ENCODE results near the gene CA5A. TPM values are rescaled to one million over a fixed set of nuclear protein-coding genes. Genes with fewer than 3 reads are reported as not detected.

The CA5A gene
- total and polyA plus RNA-seq, 2 of the 13 experiments (the other 11 are each of a cell fraction or from before 2014, with no cell fraction given) = 66.8 to 106 TPM

DNA sequence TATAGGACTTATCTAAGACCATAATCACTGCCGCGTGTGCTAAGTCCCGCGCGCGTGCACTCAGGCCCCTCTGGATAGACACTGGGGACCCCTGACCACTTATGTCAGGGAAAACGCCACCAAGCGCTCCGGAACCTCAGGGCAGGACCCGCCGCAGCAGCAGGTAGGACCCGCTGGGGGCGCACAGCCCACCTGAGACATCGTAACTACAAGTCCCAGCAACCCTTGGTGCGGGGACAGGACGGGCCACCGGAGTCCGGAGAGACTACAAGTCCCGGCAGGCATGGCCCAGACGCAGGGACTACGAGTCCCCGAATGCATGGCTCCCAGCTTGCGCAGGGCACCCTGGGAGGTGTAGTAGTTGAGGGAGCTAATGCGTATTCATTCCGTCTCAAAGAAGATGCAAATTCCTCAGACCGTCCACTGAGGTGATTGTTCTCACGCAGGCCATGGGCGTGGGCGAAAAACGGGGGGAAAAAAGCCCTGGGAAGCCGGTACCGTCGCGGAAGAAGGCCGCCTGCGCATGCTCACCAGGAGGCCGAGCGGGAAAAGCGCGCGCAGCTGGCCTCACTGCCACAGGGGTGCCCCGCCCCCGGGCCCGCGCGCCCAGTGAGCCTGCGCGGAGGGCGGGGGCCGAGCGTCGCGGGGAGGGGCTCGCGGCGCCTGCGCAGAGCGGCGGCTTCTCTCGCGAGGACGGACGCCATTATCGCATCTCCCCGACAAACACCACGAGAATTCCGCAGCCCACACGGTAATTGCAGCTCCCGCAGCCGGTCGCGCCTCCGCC is 14.6 kb upstream of the CA5A start, which contains the start of gene BANP (continued):
- TF ChIP-seq, protein P1, sequence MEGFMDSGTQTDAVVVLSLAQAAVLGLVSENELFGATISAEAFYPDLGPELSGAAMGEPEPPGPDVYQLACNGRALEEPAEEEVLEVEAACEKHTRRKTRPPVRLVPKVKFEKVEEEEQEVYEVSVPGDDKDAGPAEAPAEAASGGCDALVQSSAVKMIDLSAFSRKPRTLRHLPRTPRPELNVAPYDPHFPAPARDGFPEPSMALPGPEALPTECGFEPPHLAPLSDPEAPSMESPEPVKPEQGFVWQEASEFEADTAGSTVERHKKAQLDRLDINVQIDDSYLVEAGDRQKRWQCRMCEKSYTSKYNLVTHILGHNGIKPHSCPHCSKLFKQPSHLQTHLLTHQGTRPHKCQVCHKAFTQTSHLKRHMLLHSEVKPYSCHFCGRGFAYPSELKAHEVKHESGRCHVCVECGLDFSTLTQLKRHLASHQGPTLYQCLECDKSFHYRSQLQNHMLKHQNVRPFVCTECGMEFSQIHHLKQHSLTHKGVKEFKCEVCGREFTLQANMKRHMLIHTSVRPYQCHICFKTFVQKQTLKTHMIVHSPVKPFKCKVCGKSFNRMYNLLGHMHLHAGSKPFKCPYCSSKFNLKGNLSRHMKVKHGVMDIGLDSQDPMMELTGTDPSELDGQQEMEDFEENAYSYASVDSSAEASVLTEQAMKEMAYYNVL (CRISPR knock-in tag; IDR thresholded peaks at IDR 0.05; ENCODE audit: borderline replicate concordance) = no peak
- TF ChIP-seq, protein P2, sequence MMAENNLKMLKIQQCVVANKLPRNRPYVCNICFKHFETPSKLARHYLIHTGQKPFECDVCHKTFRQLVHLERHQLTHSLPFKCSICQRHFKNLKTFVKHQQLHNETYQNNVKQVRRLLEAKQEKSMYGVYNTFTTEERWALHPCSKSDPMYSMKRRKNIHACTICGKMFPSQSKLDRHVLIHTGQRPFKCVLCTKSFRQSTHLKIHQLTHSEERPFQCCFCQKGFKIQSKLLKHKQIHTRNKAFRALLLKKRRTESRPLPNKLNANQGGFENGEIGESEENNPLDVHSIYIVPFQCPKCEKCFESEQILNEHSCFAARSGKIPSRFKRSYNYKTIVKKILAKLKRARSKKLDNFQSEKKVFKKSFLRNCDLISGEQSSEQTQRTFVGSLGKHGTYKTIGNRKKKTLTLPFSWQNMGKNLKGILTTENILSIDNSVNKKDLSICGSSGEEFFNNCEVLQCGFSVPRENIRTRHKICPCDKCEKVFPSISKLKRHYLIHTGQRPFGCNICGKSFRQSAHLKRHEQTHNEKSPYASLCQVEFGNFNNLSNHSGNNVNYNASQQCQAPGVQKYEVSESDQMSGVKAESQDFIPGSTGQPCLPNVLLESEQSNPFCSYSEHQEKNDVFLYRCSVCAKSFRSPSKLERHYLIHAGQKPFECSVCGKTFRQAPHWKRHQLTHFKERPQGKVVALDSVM (CRISPR knock-in tag; IDR thresholded peaks at IDR 0.05) = no peak; the same call in 1 of the 2 replicates
- TF ChIP-seq ZNF777 (CRISPR knock-in tag; IDR thresholded peaks at IDR 0.05) (peak; percentile 60; the same call in 1 of the 2 replicates), ZNF772 (CRISPR knock-in tag; IDR thresholded peaks at IDR 0.05) (peak; percentile 78; the same call in 1 of the 2 replicates), THAP11 (CRISPR knock-in tag; IDR thresholded peaks at IDR 0.05) (peak; percentile 99), ZNF256 (CRISPR knock-in tag; conservative IDR thresholded peaks at IDR 0.05) (peak; percentile 86; the same call in 1 of the 2 replicates), ZNF275 (CRISPR knock-in tag; IDR thresholded peaks at IDR 0.05; ENCODE audit: borderline replicate concordance) (0 out of 2 replicates have a peak, but pooled peaks have one; percentile 81), MAFK (conservative IDR thresholded peaks at IDR 0.05 in 1 of 2, IDR thresholded peaks at IDR 0.05 in 1 of 2; ENCODE audit: low read length in 2 of 2) (no peak), ONECUT2 (CRISPR knock-in tag; IDR thresholded peaks at IDR 0.05) (no peak), YY1 (IDR thresholded peaks at IDR 0.05; ENCODE audit: insufficient read depth, insufficient replicate concordance, low read depth, low read length) (peak; percentile 94), SMARCE1 (IDR thresholded peaks at IDR 0.05; ENCODE audit: borderline replicate concordance) (no peak), TBX3 (IDR thresholded peaks at IDR 0.05; ENCODE audit: borderline replicate concordance) (peak; percentile 41; the same call in 1 of the 2 replicates), PRMT3 (CRISPR knock-in tag; IDR thresholded peaks at IDR 0.05; ENCODE audit: borderline replicate concordance, low read depth) (no peak), KDM5A (IDR thresholded peaks at IDR 0.05; ENCODE audit: borderline replicate concordance, low read length) (peak; percentile 66; the same call in 1 of the 2 replicates), CBX1 (IDR thresholded peaks at IDR 0.05; ENCODE audit: low read depth) (peak; percentile 99), NR3C1 (CRISPR knock-in tag; IDR thresholded peaks at IDR 0.05) (no peak), TFE3 (CRISPR knock-in tag; IDR thresholded peaks at IDR 0.05) (peak; percentile 76), ZNF335 (CRISPR knock-in tag; IDR thresholded peaks at IDR 0.05) (peak; percentile 93), PTBP1 (IDR thresholded peaks at IDR 0.05; ENCODE audit: low read depth, low read length, poor library complexity, severe bottlenecking) (peak; percentile 86), BCL6 (CRISPR knock-in tag; IDR thresholded peaks at IDR 0.05) (peak; percentile 48), ZBTB34 (CRISPR knock-in tag; IDR thresholded peaks at IDR 0.05) (no peak; the same call in 1 of the 2 replicates)
